Spinal cord (tissue), 10 donors: Measurements from ENCODE around the gene CENPC. TPM values are rescaled to one million over a fixed set of nuclear protein-coding genes. Genes with fewer than 3 reads are reported as not detected.

Experiments
- DNase-seq, 6 donors: peaks; one replicate each; pipeline versions ENCODE4 v3.0.0 to v3.0.0-alpha.2; 2013 to 2015; ENCODE audit warnings: low spot score in 6 of 6, low read depth in 4 of 6
- H3K27ac ChIP-seq: one replicate; pipeline ENCODE4 v1.5.1; 2013; ENCODE audit warnings: low read depth, low read length, control low read depth
- H3K27me3 ChIP-seq: one replicate; pipeline ENCODE4 v1.6.1; 2013; ENCODE audit warnings: low read length; ENCODE audit not compliant: control insufficient read depth, insufficient read depth
- H3K36me3 ChIP-seq: one replicate; pipeline ENCODE4 v1.6.1; 2013; ENCODE audit warnings: low read length; ENCODE audit not compliant: control insufficient read depth, insufficient read depth
- H3K4me1 ChIP-seq: one replicate; pipeline ENCODE4 v1.6.1; 2013; ENCODE audit warnings: low read length; ENCODE audit not compliant: control insufficient read depth, insufficient read depth
- H3K4me3 ChIP-seq: one replicate; pipeline ENCODE4 v1.5.1; 2013; ENCODE audit warnings: low read depth, low read length, control low read depth
- H3K9me3 ChIP-seq: one replicate; pipeline ENCODE4 v1.6.1; 2013; ENCODE audit warnings: low read length; ENCODE audit not compliant: control insufficient read depth, insufficient read depth
- WGBS: methylation state at CpG from one replicate; pipeline ENCODE4 v1.1.5; 2013; ENCODE audit warnings: missing lambda C conversion rate; ENCODE audit not compliant: insufficient coverage; 5-methylcytosine and 5-hydroxymethylcytosine counted together
- long read RNA-seq, 4 donors: transcript quantifications; one replicate each; lab custom pipeline, GENCODE V29; 2026
- polyA plus RNA-seq, 2 donors: library from polyadenylated mRNA; unstranded; fragments of 120-200 nt; gene quantifications; one replicate each; pipeline ENCODE4 v1.2.1, GENCODE V29; 2013; ENCODE audit not compliant: insufficient read length in 2 of 2
- total RNA-seq, 2 donors: library from RNA; depleted of rRNA in 1 of 2; stranded (reverse); fragments of 120-200 nt in 1 of 2; fragments of >200 nt in 1 of 2; gene quantifications; one replicate each; pipeline versions ENCODE4 v1.2.3 to v1.2.4, GENCODE V29; 2013 to 2014
- donor health status: healthy.

CENPC gene
- total RNA-seq (10 to 100 TPM; 35.1 to 44.6 TPM), polyA plus RNA-seq (10 to 100 TPM; 14.5 to 14.9 TPM)
- long read RNA-seq, donor 1, partial matches to known transcripts = 0 of 1 reads
- long read RNA-seq, donor 1, other reads (novel, unspliced or antisense) = 0 of 1 reads
- long read RNA-seq, donor 2 = 0 reads
- long read RNA-seq, donor 3 = 0 reads
- long read RNA-seq, donor 4, partial matches to known transcripts = 12 of 12 reads
- long read RNA-seq, donor 4, other reads (novel, unspliced or antisense) = 0 of 12 reads

DNA sequence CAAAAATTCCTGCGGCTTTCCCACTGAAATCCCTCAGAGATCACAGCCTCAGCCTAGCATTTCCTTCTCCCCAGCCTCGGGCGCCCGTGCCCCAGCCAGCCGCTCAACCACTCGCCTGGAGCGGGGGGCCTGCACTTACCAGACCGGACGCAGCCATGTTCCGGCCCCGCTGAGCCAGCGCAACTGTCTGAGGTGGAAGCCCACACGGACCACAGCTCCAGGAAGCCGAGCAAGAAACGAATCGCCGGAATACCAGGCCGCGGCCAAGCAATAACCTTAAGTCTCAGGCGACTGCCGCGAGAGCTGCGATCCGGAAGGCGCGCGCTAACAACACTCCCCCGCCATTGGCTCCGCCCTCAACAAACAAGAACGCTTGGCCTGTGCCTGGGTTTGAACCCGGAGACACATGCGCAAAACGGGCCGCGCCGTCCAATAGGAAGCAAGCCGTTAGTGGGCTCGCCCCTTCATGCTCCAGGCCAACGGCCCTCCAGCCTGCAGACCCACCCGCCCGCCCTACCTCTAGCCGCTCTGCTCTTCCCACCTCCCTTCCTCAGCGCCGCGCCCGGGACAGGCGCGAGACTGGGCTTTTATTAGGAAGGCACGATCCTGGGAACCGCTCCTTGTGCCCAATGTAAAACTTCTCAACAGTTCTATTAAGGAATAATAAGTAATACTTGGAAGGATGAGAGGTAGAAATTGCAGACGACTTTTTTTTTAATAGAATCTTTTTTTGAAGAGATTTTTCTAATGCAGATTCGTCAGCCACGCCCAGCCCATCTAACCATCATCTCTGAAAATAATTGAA is at the start of gene CENPC:
CENPC (minus strand) TSS at position 305 of the 805 bp plus-strand sequence; CDS start at position 157, 148 bp downstream.
- Histone ChIP-seq H3K27ac (peak within 1 kb of the TSS; percentile 97), H3K4me1 (no peaks in the 10 kb centered on the region), H3K9me3 (no peaks in the 10 kb centered on the region), H3K36me3 (no peaks in the 10 kb centered on the region), H3K4me3 (peak within 1 kb of the TSS; percentile 98), H3K27me3 (no peaks in the 10 kb centered on the region)
- 0% methylated on average over 38 of the region's 53 CpGs for WGBS
- DNase-seq = peak; percentile 75 to 99 (median 94)

DNA sequence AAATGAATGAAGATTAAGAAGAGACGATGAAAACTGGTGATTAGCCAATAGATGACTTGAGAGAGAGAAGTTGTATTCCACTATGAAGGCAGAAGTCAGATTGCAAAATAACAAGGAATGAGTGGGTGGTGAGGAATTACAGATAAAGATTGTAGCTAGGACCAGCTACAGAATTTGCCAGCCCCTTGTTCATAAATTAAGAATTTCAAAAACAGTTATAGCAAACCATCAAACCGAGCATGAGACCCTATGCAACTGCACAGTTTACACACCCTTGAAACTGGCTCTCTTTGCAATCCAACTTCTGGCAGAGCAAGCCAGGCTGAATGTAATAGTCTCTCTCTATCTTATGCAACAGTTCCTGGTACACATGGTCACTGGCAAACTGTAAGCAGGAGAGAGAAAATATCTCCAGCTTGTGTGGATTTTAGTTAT is 48.5 kb upstream of the CENPC start:
- DNase-seq = no peak
- Histone ChIP-seq H3K36me3 (no peaks in the 10 kb centered on the region), H3K4me3 (no peak overlapping the region), H3K27ac (no peak overlapping the region), H3K4me1 (no peaks in the 10 kb centered on the region), H3K9me3 (no peaks in the 10 kb centered on the region), H3K27me3 (no peaks in the 10 kb centered on the region)
- 100% methylated on average over 2 of the region's 2 CpGs for WGBS

GRCh38 chr4:67587156-67587555 is 41.9 kb upstream of the CENPC start:
- no CpG with 5 or more reads among the region's 3 CpGs for WGBS
- Histone ChIP-seq H3K27me3 (no peaks in the 10 kb centered on the region), H3K27ac (no peak overlapping the region)

GRCh38 chr4:67584496-67584895 is 39.2 kb upstream of the CENPC start:
- H3K36me3 ChIP-seq = no peaks in the 10 kb centered on the region
- no peak overlapping the region for H3K27ac ChIP-seq
- H3K4me3 ChIP-seq = no peak overlapping the region
- H3K9me3 ChIP-seq = no peaks in the 10 kb centered on the region
- peak in 1 of 6 donors; percentile 27 for DNase-seq
- H3K4me1 ChIP-seq = no peaks in the 10 kb centered on the region
- H3K27me3 ChIP-seq = no peaks in the 10 kb centered on the region

More at GRCh38 chr4:67587156-67587555, 41.9 kb upstream of the CENPC start:
- peak in 1 of 6 donors; percentile 19 for DNase-seq
- no peak overlapping the region for H3K4me3 ChIP-seq
- H3K9me3 ChIP-seq = no peaks in the 10 kb centered on the region
- no peaks in the 10 kb centered on the region for H3K4me1 ChIP-seq
- no peaks in the 10 kb centered on the region for H3K36me3 ChIP-seq

- WGBS = no CpG with 5 or more reads among the region's 2 CpGs
- DNase-seq = no peak
- H3K27ac ChIP-seq = no peak overlapping the region
- no peaks in the 10 kb centered on the region for H3K27me3 ChIP-seq
- no peaks in the 10 kb centered on the region for H3K36me3 ChIP-seq
- H3K4me1 ChIP-seq = no peaks in the 10 kb centered on the region
- H3K4me3 ChIP-seq = no peak overlapping the region
- no peaks in the 10 kb centered on the region for H3K9me3 ChIP-seq
Measured at GRCh38 chr4:67581913-67582312, 36.6 kb upstream of the CENPC start.

- Histone ChIP-seq H3K4me3 (no peak overlapping the region), H3K36me3 (no peaks in the 10 kb centered on the region), H3K27me3 (no peaks in the 10 kb centered on the region), H3K27ac (no peak overlapping the region), H3K4me1 (no peaks in the 10 kb centered on the region), H3K9me3 (no peaks in the 10 kb centered on the region)
- WGBS = 95% methylated on average over 3 of the region's 8 CpGs
- DNase-seq = no peak
Measured at GRCh38 chr4:67581208-67581857, 36.0 kb upstream of the CENPC start.

GRCh38 chr4:67580577-67580976 is 35.3 kb upstream of the CENPC start:
- Histone ChIP-seq H3K27ac (no peak overlapping the region), H3K9me3 (no peaks in the 10 kb centered on the region), H3K36me3 (no peaks in the 10 kb centered on the region), H3K4me3 (no peak overlapping the region), H3K27me3 (no peaks in the 10 kb centered on the region), H3K4me1 (no peaks in the 10 kb centered on the region)
- no peak for DNase-seq
- WGBS = no CpG with 5 or more reads among the region's 3 CpGs

DNA sequence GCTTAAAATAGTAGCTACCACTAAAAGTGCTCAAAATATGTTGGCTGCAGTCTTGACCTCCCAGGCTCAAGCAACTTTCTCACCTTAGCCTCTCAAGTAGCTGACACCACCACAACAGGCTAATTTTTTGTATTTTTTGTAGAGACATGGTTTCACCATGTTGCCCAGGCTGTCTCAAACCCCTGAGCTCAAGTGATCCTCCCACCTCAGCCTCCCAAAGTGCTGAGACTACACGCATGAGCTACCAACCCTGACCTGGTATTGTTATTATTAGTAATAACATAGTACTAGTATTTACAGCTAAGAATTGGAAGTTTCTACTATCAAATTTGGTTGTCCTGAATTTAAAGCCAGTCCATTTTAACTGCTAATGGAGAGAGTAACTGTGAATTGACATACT is 31.2 kb upstream of the CENPC start:
- Histone ChIP-seq H3K36me3 (no peaks in the 10 kb centered on the region), H3K27ac (no peak overlapping the region), H3K4me1 (no peaks in the 10 kb centered on the region), H3K4me3 (no peak overlapping the region), H3K27me3 (no peaks in the 10 kb centered on the region), H3K9me3 (no peaks in the 10 kb centered on the region)
- WGBS = no CpG with 5 or more reads among the region's 1 CpG
- no peak for DNase-seq

GRCh38 chr4:67576059-67576466 is 30.8 kb upstream of the CENPC start:
- DNase-seq = no peak
- no peaks in the 10 kb centered on the region for H3K36me3 ChIP-seq
- H3K27ac ChIP-seq = no peak overlapping the region
- H3K27me3 ChIP-seq = no peaks in the 10 kb centered on the region
- no peaks in the 10 kb centered on the region for H3K9me3 ChIP-seq
- H3K4me3 ChIP-seq = no peak overlapping the region
- WGBS = 83% methylated on average over 1 of the region's 4 CpGs
- no peaks in the 10 kb centered on the region for H3K4me1 ChIP-seq
